ENCODE measurements around the gene SOD3.

Gene SOD3

DNA sequence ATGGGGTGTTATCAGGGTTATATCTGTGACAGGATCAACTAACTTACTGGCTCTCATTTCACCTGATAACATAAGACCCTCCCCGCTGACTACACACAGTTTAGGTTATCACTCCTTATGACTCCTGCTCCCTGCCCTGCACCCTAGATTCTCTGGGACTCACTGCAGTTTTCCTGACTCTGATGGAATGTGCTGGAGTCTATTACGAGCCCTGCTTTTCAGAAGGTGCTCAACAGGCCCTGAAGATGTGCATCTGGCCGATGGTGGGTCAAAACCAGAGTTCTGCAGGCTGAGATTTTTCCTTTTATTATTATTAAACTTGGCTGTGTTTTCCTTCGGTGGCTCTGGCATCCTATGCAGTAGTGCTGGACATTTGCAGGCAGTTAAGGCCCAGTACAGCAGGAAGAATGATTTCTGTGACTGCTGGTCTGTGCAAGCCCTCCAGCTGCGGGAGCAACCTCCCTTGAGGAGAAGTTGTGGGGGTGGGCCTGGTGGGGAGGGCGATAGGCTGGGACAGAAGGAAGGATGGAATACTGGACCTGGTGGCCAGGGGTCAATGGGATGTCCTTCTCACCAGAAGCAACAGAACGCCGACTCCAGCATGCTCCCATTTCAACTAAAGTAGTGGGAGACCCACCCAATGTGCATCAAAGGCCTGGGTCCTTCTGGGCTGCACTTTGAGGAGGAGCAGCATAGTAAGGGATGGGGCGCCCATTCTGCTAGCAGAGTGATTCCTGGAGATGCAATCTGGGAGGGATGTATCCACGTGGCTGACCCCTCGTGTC, 11.0 kb downstream of the SOD3 start:
- FAIRE-seq: no peak
- no peak for DNase-seq (ENCODE audit: insufficient read length)
- TF ChIP-seq POLR2A (IDR thresholded peaks at IDR 0.05; ENCODE audit: low read depth, low read length) (no peak), TAF1 (IDR thresholded peaks at IDR 0.05; ENCODE audit: borderline replicate concordance, low read depth, low read length) (no peak), POLR2AphosphoS5 (IDR thresholded peaks at IDR 0.05; ENCODE audit: low read depth, low read length) (no peak)

GRCh38 chr4:24807611-24808010, 12.2 kb downstream of the SOD3 start:
- FAIRE-seq (no peak), DNase-seq (ENCODE audit: insufficient read length) (no peak)
- no peak for TF ChIP-seq POLR2AphosphoS5 (IDR thresholded peaks at IDR 0.05; ENCODE audit: low read depth, low read length)
- no peak for TF ChIP-seq TAF1 (IDR thresholded peaks at IDR 0.05; ENCODE audit: borderline replicate concordance, low read depth, low read length)
- no peak for TF ChIP-seq POLR2A (IDR thresholded peaks at IDR 0.05; ENCODE audit: low read depth, low read length)

GRCh38 chr4:24808261-24808660, 12.9 kb downstream of the SOD3 start:
- no peak for DNase-seq (ENCODE audit: insufficient read length)
- TF ChIP-seq POLR2A (IDR thresholded peaks at IDR 0.05; ENCODE audit: low read depth, low read length) (no peak), TAF1 (IDR thresholded peaks at IDR 0.05; ENCODE audit: borderline replicate concordance, low read depth, low read length) (no peak), POLR2AphosphoS5 (IDR thresholded peaks at IDR 0.05; ENCODE audit: low read depth, low read length) (no peak)
- no peak for FAIRE-seq

GRCh38 chr4:24808955-24809354, 13.6 kb downstream of the SOD3 start:
- FAIRE-seq: no peak
- TF ChIP-seq POLR2AphosphoS5 (IDR thresholded peaks at IDR 0.05; ENCODE audit: low read depth, low read length): no peak
- TF ChIP-seq POLR2A (IDR thresholded peaks at IDR 0.05; ENCODE audit: low read depth, low read length): no peak
- TF ChIP-seq TAF1 (IDR thresholded peaks at IDR 0.05; ENCODE audit: borderline replicate concordance, low read depth, low read length): no peak

DNA sequence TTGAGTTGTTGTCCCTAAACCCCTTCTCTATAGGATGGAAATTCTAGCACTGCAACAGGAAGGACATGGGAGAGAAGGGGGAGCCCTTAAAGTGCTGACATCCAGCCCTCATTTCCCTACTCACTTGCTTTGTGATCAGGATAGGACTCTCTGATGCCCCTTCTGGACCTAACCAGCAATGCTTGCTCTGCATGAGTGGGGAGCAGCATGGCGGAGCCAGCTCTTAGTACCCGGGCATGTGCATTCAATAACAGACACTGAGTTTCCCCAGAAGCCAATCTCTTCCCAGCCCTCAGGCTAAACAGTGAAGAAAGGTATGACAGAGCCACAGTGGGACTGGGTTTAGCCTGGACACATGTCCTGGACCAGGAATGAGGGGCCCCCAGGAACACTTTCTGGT, 14.0 kb downstream of the SOD3 start:
- no peak for FAIRE-seq
- DNase-seq (ENCODE audit: insufficient read length): no peak
- no peak for TF ChIP-seq TAF1 (IDR thresholded peaks at IDR 0.05; ENCODE audit: borderline replicate concordance, low read depth, low read length)
- TF ChIP-seq POLR2AphosphoS5 (IDR thresholded peaks at IDR 0.05; ENCODE audit: low read depth, low read length): no peak
- TF ChIP-seq POLR2A (IDR thresholded peaks at IDR 0.05; ENCODE audit: low read depth, low read length): no peak

More at GRCh38 chr4:24808955-24809354, 13.6 kb downstream of the SOD3 start:
- no peak for DNase-seq (ENCODE audit: insufficient read length)

GRCh38 chr4:24809815-24810405, 14.5 kb downstream of the SOD3 start:
- DNase-seq (ENCODE audit: insufficient read length) (no peak), FAIRE-seq (no peak)
- TF ChIP-seq POLR2AphosphoS5 (IDR thresholded peaks at IDR 0.05; ENCODE audit: low read depth, low read length): no peak
- TF ChIP-seq TAF1 (IDR thresholded peaks at IDR 0.05; ENCODE audit: borderline replicate concordance, low read depth, low read length): no peak
- TF ChIP-seq POLR2A (IDR thresholded peaks at IDR 0.05; ENCODE audit: low read depth, low read length): no peak

DNA sequence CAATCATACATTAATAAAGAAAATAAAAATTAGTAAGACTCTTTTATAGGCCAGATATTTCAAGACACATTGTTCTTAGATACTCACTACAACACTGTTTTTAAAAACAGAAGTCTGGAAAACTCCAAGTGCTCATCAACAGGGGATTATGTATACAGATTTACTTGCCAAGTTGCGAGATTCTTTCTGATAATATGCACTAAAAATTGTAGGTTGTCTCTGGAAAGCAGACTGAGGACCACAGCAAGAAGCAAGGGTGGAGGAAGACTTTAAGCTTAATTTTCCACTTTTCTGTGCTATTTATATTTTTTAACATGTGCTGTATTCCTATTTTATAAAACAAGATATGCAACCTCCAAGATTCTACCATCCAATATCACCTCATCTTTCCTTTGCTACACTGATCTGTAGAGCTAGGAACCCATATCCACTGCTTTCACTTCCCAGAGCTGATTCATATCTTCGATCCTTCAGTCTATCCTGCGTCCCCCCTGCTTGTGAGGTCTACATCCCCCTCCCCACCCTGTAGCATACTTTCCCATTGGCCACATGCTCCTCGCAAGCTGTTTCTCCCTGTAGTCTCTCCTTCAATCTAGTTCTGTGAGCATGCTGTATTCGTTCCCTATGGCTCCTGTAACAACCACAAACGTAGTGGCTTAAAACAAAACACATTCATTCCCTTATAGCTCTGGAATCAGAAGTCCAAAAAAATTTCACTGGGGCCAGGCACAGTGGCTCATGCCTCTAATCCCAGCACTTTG, 15.7 kb downstream of the SOD3 start:
- TF ChIP-seq POLR2AphosphoS5 (IDR thresholded peaks at IDR 0.05; ENCODE audit: low read depth, low read length): no peak
- no peak for TF ChIP-seq POLR2A (IDR thresholded peaks at IDR 0.05; ENCODE audit: low read depth, low read length)
- no peak for TF ChIP-seq TAF1 (IDR thresholded peaks at IDR 0.05; ENCODE audit: borderline replicate concordance, low read depth, low read length)
- FAIRE-seq (no peak), DNase-seq (ENCODE audit: insufficient read length) (no peak)

- DNase-seq (ENCODE audit: insufficient read length): no peak
- no peak for TF ChIP-seq POLR2A (IDR thresholded peaks at IDR 0.05; ENCODE audit: low read depth, low read length)
- TF ChIP-seq POLR2AphosphoS5 (IDR thresholded peaks at IDR 0.05; ENCODE audit: low read depth, low read length): no peak
- TF ChIP-seq TAF1 (IDR thresholded peaks at IDR 0.05; ENCODE audit: borderline replicate concordance, low read depth, low read length): no peak
- no peak for FAIRE-seq
Measured at GRCh38 chr4:24813732-24814131, 18.4 kb downstream of the SOD3 start.

- TF ChIP-seq POLR2AphosphoS5 (IDR thresholded peaks at IDR 0.05; ENCODE audit: low read depth, low read length) (no peak), POLR2A (IDR thresholded peaks at IDR 0.05; ENCODE audit: low read depth, low read length) (no peak), TAF1 (IDR thresholded peaks at IDR 0.05; ENCODE audit: borderline replicate concordance, low read depth, low read length) (no peak)
- no peak for FAIRE-seq
- no peak for DNase-seq (ENCODE audit: insufficient read length)
Measured at GRCh38 chr4:24816797-24817196, 21.4 kb downstream of the SOD3 start.

DNA sequence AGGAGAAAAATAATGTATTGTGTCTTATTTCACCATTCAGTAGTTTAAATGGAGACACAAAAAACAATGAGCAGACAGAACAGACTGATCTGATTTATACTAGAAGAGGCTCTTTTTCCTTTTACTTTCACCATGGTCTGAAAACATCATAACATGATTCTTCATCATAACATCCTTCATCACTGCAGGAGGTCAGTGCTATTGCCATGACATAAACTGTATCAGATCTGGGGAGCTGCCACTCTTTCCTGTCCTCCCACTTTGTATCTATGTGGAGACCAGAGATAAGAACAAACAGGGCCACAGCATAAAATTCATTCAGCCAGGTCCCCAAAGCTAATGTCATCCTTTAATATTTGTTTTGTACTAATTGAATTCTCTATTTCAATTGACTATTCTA, 25.2 kb downstream of the SOD3 start:
- TF ChIP-seq POLR2A (IDR thresholded peaks at IDR 0.05; ENCODE audit: low read depth, low read length): no peak
- no peak for TF ChIP-seq POLR2AphosphoS5 (IDR thresholded peaks at IDR 0.05; ENCODE audit: low read depth, low read length)
- no peak for TF ChIP-seq TAF1 (IDR thresholded peaks at IDR 0.05; ENCODE audit: borderline replicate concordance, low read depth, low read length)
- FAIRE-seq: no peak

GRCh38 chr4:24824720-24825119, 29.3 kb downstream of the SOD3 start:
- DNase-seq (ENCODE audit: insufficient read length) (no peak), FAIRE-seq (no peak)
- TF ChIP-seq POLR2AphosphoS5 (IDR thresholded peaks at IDR 0.05; ENCODE audit: low read depth, low read length): no peak
- TF ChIP-seq POLR2A (IDR thresholded peaks at IDR 0.05; ENCODE audit: low read depth, low read length): no peak
- no peak for TF ChIP-seq TAF1 (IDR thresholded peaks at IDR 0.05; ENCODE audit: borderline replicate concordance, low read depth, low read length)

More for the DNA sequence above, 25.2 kb downstream of the SOD3 start:
- DNase-seq (ENCODE audit: insufficient read length): no peak
